GM21576 (cell line): ENCODE data around the gene TP73.
A peak's percentile ranks its signal among the peaks of the same experiment; 100 is the strongest.

Source experiments
- ATAC-seq: cut with Tn5 transposase; IDR thresholded peaks from one replicate; pipeline ENCODE4 v1.9.1; 2021; ENCODE audit warnings: mild to moderate bottlenecking, moderate library complexity; ENCODE audit not compliant: unreplicated experiment

Gene TP73

DNA sequence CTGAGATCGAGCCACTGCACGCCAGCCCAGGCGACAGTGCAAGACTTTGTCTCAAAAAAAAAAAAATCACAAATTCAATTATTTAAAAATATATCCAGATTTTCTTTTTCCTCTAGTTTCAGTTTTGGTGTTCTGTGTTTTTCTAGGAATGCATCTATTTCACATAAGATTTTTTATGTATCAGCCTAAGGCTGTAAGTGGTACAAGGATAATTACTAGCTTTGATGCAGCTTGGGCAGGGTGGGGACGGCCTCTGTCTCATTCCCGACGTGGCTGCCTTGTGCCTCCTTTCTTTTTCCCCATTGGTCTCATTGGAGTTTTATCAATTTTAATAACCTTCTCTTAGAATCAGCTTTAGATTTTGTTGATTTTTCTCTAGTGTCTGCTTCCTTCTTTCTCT, 106.8 kb downstream of the TP73 start:
- no peak for ATAC-seq

DNA sequence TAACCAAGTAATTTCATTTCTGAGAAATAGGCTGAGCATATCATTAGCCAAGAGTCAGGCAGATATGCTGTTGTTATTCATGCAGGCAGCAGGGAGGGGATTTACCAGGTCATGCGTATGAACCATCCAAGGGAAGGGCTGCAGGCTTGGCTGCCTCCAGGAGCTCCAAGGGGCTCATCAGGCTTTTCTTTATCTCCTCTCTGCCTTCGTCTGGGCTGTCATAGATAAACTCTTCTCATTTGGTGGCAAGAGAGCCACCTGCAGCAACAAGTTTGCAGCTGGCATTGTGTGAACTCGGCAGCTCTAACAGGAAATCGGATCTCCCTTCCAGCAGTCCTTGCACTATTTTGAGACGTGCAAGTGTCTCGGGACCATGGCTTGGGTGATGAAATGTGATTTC, 107.5 kb downstream of the TP73 start:
- no peak for ATAC-seq

DNA sequence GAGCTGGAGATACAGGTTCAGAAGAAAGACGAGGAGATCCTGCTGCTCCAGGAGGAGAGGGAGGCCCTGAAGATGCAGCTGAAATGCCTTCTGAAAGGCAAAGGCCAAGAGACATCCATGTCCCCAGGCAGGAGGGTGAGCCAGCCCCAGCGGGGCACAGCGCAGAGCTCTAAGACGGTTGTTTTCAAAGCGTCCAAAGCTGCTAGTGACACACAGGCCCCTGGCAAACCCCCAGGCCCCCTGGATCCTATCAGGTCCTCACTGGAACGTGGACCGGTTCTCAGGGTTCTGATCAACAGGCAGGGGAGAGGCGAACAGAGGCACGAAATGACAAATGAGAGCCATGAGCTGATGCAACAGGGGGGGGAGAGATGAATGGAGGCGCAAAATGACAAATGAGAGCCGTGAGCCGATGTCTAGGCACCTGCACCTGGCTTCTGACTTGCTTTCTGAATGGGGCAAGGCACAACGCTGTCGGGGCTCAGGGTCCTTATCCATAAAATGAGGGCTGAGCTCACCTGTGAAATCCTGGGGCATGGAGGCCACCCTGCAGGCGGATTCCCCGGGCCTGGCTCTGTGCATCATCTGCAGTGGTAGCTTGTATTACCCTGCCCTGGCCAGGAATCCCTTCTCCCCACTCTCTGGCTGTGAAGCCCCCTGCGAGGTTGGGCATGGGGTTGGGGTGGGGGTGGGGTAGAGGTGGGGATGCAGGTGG, 109.1 kb downstream of the TP73 start:
- ATAC-seq: no peak

DNA sequence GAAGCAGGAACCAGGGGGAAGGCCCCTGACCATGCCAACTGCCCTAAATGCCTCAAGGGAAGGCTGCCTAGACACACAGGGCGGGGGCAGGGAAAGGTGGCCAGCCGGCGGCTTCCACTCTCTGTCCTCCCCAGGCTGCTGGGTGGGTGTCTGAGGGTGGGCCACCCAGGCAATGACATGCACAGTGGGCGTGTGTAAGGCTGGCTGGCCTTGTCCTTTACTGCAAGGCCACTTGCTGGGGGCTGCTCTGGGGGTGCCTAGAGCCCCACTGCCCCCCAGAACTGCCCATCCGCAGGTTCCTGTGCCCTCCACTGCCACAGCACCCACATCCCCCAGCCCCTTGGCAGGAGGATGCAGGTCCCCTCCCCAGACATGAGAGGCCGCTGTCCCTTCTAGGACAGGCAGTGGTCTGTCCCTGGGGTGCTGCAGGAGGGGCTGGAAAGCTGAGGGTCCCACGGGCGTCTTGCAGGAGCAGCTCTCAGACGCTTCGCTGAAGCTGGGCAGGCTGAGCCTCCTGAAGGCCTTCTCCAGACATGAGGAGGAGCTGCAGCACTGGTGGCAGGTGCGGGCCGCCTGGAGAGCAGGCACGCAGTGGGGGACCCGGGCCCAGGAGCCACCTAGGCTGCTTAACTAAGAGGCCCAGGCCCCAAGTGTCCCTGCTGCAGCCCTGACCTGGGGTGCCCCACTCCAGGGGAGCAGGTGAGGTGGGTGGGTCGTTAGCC, 110.0 kb downstream of the TP73 start:
- ATAC-seq: no peak

DNA sequence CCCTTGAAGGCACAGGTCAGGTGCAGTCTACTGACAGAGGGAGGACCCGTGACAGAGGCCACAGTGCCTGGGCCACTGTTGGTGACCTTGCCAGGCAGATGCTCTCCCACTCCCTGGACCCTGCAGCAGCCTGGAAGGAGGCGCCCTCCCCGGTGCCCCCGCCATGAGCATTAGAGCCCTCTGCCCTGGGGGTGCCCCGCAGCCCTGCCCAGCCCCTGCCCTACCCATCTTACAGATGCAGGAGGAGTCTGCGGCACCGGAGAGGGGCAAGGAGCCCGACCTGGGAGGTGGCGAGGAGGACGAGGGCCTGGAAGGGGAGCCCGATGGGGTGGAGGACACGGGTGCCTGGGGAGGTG, 110.5 kb downstream of the TP73 start:
- ATAC-seq: no peak

DNA sequence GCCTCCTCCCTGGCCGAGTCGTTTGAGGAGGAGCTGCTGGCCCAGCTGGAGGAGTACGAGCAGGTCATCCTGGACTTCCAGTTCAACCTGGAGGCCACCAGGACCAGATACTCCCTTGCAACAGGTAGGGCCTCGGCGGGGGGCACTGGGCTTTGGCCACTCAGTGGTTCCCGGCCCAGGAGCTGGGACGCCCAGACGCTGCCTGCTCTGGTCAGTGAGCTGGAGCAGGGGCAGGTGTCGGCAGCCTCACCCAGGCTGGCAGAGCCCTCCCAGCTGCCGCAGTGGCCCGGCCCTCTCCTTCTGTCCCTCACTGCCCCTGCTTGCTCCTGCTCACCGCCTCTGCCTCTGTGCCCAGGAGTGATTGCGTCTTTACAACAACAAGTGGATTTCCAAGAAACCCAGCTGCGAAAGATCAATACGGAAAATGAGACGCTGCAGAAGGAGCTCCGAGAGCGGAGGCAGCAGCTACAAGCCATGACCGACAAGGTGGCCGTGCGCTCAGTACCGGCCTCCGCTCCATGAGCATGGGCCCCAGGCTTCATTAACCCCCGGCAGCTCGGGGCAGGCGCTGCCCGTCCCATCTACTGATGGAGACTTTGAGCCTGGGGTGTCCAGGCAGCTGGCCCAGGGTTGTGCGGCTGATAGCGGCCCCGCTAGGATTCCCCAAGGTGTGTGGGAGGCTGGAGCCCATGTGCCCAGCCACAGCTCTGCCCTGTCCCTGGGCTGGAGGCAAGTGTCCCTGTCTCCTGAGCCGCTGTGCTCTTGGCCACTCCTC, 111.2 kb downstream of the TP73 start:
- ATAC-seq: no peak

DNA sequence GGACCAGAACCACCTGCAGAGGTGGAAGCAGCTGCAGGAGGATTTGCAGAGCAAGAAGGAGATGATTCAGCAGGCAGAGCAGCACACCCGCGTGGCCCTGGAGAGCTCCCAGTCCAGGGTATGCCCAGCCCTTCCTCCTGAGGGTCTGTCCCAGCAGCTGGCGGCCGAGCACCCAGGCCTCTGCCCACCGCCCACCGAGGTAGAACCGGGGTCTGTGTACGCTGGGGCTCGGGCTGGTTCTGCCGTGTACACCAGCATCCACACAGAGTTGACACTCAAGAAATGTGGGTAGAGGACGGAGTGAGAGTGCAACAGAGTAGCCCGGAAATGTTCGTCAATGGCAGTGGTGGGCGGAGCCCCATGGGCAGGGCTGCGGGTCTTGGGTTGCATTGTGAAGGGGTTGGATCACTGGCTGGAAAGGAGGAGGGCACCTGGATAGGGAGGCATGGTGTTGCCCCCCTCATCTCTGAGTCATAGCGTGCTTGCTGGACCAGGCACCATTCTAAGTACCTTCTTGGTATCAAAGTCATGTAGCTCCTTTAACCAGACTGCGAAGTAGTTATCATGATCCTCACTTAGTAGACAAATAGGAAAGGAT, 115.1 kb downstream of the TP73 start:
- no peak for ATAC-seq

DNA sequence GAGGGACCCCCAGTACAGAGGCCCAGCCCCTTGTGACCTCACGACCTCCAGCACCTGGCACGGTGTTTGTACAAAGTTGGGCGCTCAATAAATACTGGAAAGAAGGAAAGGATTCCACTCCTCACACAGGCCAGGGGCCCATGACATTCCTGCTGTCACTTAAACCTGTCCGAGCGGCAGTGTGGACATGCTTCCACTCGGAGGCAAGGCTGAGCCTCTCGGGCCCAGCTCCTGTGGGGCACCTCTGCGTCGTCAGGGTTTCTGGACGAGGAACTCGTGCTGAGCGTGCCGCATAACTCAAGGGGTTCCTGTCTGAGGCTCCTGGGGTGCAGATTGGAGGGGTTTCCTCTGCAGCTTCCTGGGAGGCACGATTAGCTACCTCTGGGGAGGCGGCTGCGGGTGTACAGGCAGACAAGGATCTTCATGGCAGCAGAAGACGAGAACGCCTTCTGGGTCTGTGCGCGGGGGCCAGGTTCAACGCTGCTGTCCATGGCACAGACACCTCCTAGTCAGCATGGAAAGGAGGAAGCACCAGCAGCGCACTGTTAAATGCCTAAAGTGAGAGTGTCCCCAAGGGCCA, 116.6 kb downstream of the TP73 start:
- no peak for ATAC-seq

DNA sequence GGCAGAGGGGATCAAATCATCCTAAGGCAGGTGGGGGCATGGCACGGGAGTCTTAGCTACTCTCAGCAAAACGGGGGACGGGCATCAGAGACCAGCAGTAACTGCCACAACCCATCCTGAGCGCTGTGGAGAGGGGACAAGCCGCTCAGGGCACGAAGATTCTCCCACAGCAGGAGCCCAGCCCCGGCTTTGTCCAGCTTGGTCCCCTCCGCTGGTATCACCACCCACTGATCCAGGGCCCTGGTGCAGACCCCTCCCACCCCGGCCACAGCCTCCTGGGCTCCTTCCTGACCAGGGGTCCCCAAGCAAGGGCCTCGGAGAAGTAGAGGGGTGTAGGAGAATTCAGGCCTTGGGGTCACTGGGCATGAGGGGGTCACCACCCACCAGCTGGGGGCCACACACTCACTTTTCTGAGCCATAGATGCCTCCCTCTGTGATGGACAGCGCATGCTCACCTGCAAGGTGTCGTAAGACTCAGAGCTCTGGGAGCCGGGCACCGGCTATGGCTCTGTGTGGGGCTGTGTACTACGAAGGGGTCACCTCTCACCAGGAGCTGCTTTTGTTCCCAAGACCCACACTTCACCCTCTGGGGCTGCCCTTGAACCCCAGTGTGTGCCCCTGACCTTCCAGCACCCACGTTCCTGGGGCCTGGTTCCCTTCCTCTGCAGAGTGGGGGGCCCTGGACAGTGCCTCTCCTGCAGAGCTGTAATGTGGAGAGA, 117.9 kb downstream of the TP73 start:
- ATAC-seq: no peak

DNA sequence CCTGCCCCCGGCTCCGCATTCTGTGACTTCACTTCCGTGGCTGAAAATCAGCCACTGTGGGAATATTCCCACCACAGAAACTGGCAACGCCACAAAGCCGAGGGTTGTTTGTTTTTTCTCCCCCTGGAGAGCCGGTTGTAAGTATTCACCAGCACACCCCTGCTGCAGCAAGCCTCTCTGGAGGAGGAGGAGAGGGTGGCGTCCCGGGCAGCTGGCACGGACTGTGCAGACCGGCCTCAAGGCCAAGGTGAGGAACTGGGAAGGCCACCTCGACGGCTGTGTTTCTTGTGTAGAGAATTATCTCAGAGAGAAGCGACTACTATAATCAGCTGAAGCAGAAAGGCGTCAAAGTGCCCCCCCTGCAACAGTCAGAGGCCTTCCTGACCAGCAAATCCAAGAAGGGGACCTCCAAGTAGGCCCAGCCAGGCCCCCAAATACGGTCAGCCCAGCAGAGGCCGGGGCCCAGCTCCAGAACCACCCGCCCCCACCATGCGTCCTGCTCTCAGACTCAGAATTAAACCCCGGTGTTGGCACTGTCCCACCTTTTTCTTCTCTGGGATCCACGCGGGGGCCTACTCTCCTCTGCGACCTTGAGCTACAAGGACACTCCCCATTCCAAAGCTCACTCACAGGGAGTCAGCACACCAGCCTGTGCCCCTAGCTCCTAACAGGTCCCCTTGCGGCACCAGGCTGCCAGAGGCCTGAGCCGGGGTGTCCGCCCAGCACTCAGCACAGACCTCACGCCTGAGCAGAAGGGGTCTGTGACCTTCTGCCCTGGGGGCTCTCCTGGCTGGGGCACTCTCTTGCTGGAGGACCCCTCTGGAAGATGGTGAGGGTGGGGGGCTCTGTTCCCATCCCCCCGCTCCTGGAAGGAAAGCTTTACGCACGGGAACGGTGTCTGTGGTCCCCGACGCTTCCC, 119.1 kb downstream of the TP73 start:
- no peak for ATAC-seq

DNA sequence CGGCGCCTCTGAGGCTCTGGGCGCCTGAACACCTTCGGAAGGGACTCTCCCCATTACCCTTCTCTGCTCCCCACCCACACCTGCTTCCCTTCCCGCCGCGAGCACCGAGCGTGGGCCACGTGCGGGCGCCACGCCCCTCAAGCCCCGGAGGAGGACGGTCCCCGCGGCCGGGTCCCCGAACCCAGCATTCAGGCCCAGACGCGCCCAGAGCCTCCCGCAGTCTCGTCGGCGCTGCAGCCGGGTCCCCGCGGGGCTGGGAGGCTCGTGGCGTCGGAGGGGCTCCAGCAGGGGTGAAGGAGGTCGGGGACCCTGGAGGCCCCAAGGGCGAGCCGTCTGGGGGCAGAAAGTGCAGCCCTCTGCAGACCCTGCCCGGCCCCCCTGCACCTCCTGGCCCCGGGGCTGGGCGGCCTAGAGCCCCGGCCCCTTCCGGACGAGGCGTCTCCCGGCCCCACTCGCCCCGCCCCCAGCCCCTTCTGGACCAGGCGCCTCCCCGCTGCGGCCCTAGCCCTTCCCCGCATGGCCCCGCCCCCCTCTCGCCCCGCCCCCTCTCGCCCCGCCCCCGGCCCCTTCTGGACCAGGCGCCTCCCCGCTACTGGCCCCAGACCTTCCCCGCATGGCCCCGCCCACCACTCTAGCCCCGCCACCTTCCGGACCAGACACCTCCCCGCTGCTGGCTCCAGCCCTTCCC, 119.9 kb downstream of the TP73 start:
- ATAC-seq: peak; percentile 60

DNA sequence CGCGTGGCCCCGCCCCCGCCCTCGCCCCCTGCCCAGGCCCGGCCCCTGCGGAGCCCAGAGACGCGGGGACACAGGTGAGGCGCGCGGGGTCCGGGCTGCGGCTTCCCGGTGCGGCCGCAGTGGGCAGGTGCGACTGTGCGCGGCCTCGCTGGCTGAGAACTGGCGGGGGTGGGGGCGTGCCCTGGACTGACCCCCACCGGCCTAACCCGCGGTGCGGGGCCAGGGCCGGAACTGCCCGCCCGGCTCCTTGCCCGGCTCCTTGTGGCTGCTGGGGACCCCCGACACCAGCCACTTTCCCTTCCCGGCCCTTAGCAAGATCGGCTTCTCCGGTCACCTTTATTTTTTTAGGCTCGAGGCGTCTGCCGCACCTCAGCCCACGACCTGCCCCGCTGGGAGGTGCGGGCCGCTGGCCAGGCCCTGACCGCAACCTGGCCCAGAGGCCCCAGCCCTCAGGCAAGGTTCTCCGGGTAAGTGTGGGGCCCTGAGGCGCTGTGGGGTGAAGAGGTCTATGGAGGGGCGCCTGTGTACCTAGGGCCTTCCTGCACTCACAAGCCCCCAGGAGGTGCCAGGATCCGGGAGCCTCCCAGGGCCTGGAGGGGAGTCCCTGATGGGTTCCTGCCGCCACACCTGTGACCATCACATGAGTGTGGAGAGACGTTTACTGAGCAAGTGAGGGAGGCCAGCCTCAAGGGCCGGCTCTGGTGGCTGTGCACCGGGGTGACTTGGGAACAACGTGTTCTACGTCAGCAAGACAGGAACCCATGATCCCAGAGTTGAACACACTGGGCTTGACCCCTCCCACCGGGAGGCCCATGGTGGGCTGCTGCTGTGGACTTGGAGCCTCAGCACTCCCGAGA, 120.6 kb downstream of the TP73 start, which contains the start of gene SMIM1:
TSS of gene SMIM1 (plus strand) at position 35 of the 857 bp plus-strand sequence. CDS start 2,625 bp downstream, outside the sequence.
- ATAC-seq: peak; percentile 18

DNA sequence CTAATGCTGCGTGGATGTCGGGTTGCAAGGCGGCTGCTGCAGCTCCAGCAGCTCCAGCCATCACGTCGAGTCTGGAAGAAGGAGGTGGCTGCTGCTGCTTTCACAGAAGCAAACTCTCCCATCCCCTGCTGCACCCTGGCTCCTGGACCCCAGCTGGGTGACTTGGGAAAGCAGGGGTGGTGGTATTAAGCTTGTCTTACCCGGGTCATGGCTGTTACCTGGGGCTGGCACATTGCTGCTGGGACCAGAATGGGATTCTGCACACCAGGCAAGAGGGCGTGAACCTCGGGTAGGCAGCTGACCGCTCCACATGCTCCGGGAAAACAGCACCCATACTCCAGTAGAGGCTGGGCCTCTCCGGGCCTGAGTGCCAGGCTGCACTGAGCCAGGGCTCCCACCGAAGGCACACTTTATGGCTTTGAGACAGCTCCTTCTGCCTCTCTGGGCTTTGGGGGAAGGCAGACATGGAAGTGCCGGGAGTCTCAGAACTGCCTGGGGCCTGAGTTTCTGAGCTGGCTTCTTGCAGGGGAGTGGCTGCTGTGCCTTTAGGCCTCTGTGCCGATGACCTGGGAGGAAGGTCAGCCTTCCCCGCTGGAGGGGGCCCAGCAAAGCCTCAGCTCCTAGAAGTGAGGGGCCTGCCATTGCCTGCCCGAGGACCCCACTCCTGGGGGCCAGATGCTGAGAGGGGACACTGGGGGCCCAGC, 121.4 kb downstream of the TP73 start:
- no peak for ATAC-seq

DNA sequence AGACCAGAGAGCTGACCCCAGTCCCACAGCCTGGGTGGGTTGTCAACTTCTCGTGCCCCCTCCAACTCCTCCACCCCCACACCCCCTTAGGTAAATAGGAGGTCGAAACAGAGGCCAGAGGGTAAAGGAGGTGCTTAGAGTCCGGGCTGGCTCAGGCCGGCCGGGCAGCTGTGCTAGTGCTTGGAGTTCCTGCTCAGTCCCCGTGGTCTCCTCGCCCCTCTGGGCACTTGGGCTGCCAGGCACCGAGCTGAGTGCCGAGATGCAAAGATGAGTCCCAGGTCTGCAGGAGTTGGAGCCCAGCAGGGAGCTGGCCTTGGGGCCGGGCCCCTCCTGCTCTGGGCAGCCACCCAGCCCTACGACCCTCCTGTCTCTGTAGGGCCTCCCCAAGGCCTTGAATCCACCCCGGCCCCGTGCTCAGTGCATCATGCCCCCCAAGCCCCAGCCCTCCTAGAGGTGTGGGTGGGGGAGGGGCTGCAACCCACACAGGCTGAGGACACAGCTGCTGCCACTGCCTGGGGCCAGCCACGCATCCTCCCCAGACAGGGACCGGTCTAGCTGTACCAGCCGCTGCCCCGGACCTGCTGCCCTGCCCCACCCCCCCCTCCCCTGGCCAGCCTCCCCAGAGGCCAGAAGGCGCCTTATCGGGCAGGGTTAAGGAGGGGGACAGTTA, 122.1 kb downstream of the TP73 start:
- no peak for ATAC-seq

DNA sequence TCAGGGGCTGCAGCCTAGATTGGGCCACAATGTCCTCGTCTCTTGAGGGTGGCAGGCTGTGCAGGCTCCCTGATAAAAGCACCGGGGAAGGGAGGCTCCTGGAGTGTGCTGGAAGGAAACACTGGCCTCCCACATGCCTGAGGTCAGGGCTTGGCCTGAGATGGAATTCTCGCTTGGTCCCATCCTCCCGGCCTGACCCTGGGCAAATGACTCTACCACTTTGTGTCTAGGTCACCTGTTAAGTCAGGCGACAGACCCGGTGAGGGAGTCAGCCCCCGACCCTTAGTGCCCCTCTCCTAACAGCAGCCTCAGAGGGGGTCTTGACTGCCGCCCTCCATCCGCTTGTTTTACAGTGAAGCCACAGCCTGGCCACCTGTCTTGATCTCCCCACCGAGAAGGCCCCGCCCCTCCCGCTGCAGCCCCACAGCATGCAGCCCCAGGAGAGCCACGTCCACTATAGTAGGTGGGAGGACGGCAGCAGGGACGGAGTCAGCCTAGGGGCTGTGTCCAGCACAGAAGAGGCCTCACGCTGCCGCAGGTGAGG, 122.7 kb downstream of the TP73 start:
- no peak for ATAC-seq

DNA sequence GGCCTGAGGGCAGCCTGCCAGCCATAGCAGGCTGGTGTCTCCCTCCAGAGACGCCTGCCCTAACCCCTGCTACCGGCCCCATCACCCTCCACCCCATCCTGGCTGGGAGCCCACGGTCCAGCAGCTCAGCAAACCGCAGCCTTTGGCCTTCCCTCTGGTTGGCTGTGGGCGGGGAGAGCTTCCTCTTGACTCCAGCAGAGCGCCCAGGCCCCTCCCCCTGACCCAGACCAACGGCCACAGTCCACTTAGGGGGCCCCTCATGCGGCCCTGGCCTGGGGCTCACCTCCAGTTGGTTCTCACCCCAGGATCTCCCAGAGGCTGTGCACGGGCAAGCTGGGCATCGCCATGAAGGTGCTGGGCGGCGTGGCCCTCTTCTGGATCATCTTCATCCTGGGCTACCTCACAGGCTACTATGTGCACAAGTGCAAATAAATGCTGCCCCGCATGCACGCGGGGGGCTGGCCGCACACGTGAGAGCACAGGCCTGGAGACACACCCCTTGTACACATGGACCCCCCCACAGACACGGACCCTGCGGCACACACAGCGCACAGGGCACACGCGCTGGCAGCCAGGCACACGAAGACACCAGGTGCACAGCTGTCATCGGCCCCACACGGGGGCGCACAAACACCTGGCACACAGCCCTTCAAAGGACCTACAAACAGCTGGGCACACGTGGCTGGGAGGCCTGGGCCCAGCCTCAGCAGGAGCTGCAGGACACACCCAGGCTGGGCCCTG, 123.3 kb downstream of the TP73 start:
- ATAC-seq: no peak
